ENCODE data around the gene UMAD1.

UMAD1 gene

GRCh38 chr7:7620236-7620635, 20.3 kb upstream of the UMAD1 start:
- no peaks in the 10 kb centered on the region for H3K36me3 ChIP-seq (ENCODE audit: control insufficient read depth, insufficient read depth, low read length)
- no peaks in the 10 kb centered on the region for H3K9me3 ChIP-seq (ENCODE audit: control insufficient read depth, low read length)
- H3K27ac ChIP-seq (ENCODE audit: low read depth, low read length, severe bottlenecking) = no peak overlapping the region
- H3K4me3 ChIP-seq (ENCODE audit: extremely low read depth, insufficient read depth, low read length, poor library complexity, severe bottlenecking) = no peak overlapping the region
- H3K4me1 ChIP-seq (ENCODE audit: control insufficient read depth, insufficient read depth, low read length, poor library complexity, severe bottlenecking) = no peaks in the 10 kb centered on the region
- 67 to 100% methylated on average over 1 of the region's 1 CpG for WGBS, 2 experiments (ENCODE audit: insufficient coverage in 2 of 2)

GRCh38 chr7:7620644-7621210, 19.8 kb upstream of the UMAD1 start:
- H3K36me3 ChIP-seq (ENCODE audit: control insufficient read depth, insufficient read depth, low read length) = no peaks in the 10 kb centered on the region
- no peak overlapping the region for H3K27ac ChIP-seq (ENCODE audit: low read depth, low read length, severe bottlenecking)
- H3K4me1 ChIP-seq (ENCODE audit: control insufficient read depth, insufficient read depth, low read length, poor library complexity, severe bottlenecking) = no peaks in the 10 kb centered on the region
- no peaks in the 10 kb centered on the region for H3K9me3 ChIP-seq (ENCODE audit: control insufficient read depth, low read length)
- H3K4me3 ChIP-seq (ENCODE audit: extremely low read depth, insufficient read depth, low read length, poor library complexity, severe bottlenecking) = no peak overlapping the region

GRCh38 chr7:7628476-7628875, 12.1 kb upstream of the UMAD1 start:
- H3K4me1 ChIP-seq (ENCODE audit: control insufficient read depth, insufficient read depth, low read length, poor library complexity, severe bottlenecking) = no peaks in the 10 kb centered on the region
- H3K4me3 ChIP-seq (ENCODE audit: extremely low read depth, insufficient read depth, low read length, poor library complexity, severe bottlenecking) = no peak overlapping the region
- no peak overlapping the region for H3K27ac ChIP-seq (ENCODE audit: low read depth, low read length, severe bottlenecking)
- H3K36me3 ChIP-seq (ENCODE audit: control insufficient read depth, insufficient read depth, low read length) = no peaks in the 10 kb centered on the region
- H3K9me3 ChIP-seq (ENCODE audit: control insufficient read depth, low read length) = peaks cover 4% of the 10 kb centered on the region
- WGBS, 2 experiments (ENCODE audit: insufficient coverage in 2 of 2) = 89% methylated on average over 1 of the region's 1 CpG; no CpG with 5 or more reads in 1 of the 2 experiments

GRCh38 chr7:7630626-7631329, 9.8 kb upstream of the UMAD1 start:
- H3K9me3 ChIP-seq (ENCODE audit: control insufficient read depth, low read length) = peaks cover 4% of the 10 kb centered on the region
- no peak overlapping the region for H3K27ac ChIP-seq (ENCODE audit: low read depth, low read length, severe bottlenecking)
- WGBS, 2 experiments (ENCODE audit: insufficient coverage in 2 of 2) = 89 to 100% methylated on average over 1 of the region's 1 CpG
- no peaks in the 10 kb centered on the region for H3K4me1 ChIP-seq (ENCODE audit: control insufficient read depth, insufficient read depth, low read length, poor library complexity, severe bottlenecking)
- no peak overlapping the region for H3K4me3 ChIP-seq (ENCODE audit: extremely low read depth, insufficient read depth, low read length, poor library complexity, severe bottlenecking)
- H3K36me3 ChIP-seq (ENCODE audit: control insufficient read depth, insufficient read depth, low read length) = peaks cover under 1% of the 10 kb centered on the region

- H3K27ac ChIP-seq (ENCODE audit: low read depth, low read length, severe bottlenecking) = no peak overlapping the region
- 0 to 33% methylated on average over 1 to 3 of the region's 5 CpGs for WGBS, 2 experiments (ENCODE audit: insufficient coverage in 2 of 2)
- no peaks in the 10 kb centered on the region for H3K9me3 ChIP-seq (ENCODE audit: control insufficient read depth, low read length)
- peak overlapping the region; percentile 86 for H3K4me3 ChIP-seq (ENCODE audit: extremely low read depth, insufficient read depth, low read length, poor library complexity, severe bottlenecking)
- H3K36me3 ChIP-seq (ENCODE audit: control insufficient read depth, insufficient read depth, low read length) = peaks cover 3% of the 10 kb centered on the region
- no peaks in the 10 kb centered on the region for H3K4me1 ChIP-seq (ENCODE audit: control insufficient read depth, insufficient read depth, low read length, poor library complexity, severe bottlenecking)
Measured at GRCh38 chr7:7639421-7639820, 1.1 kb upstream of the UMAD1 start.

- Histone ChIP-seq H3K4me3 (ENCODE audit: extremely low read depth, insufficient read depth, low read length, poor library complexity, severe bottlenecking) (peak overlapping the region; percentile 86), H3K36me3 (ENCODE audit: control insufficient read depth, insufficient read depth, low read length) (peaks cover 3% of the 10 kb centered on the region), H3K27ac (ENCODE audit: low read depth, low read length, severe bottlenecking) (peak overlapping the region; percentile 68), H3K9me3 (ENCODE audit: control insufficient read depth, low read length) (no peaks in the 10 kb centered on the region), H3K4me1 (ENCODE audit: control insufficient read depth, insufficient read depth, low read length, poor library complexity, severe bottlenecking) (no peaks in the 10 kb centered on the region)
- WGBS, 2 experiments (ENCODE audit: insufficient coverage in 2 of 2) = 2 to 3% methylated on average over 17 to 19 of the region's 19 CpGs
Measured at GRCh38 chr7:7639847-7640220, 718 bp upstream of the UMAD1 start.

GRCh38 chr7:7641129-7641663, 644 bp downstream of the UMAD1 start:
- H3K4me1 ChIP-seq (ENCODE audit: control insufficient read depth, insufficient read depth, low read length, poor library complexity, severe bottlenecking) = no peaks in the 10 kb centered on the region
- peaks cover 4% of the 10 kb centered on the region for H3K9me3 ChIP-seq (ENCODE audit: control insufficient read depth, low read length)
- WGBS, 2 experiments (ENCODE audit: insufficient coverage in 2 of 2) = 5 to 8% methylated on average over 17 of the region's 22 CpGs
- H3K4me3 ChIP-seq (ENCODE audit: extremely low read depth, insufficient read depth, low read length, poor library complexity, severe bottlenecking) = peak overlapping the region; percentile 86
- peak overlapping the region; percentile 55 for H3K27ac ChIP-seq (ENCODE audit: low read depth, low read length, severe bottlenecking)
- H3K36me3 ChIP-seq (ENCODE audit: control insufficient read depth, insufficient read depth, low read length) = no peaks in the 10 kb centered on the region

GRCh38 chr7:7642081-7642480, 1.5 kb downstream of the UMAD1 start:
- no peak overlapping the region for H3K4me3 ChIP-seq (ENCODE audit: extremely low read depth, insufficient read depth, low read length, poor library complexity, severe bottlenecking)
- no peaks in the 10 kb centered on the region for H3K36me3 ChIP-seq (ENCODE audit: control insufficient read depth, insufficient read depth, low read length)
- no peak overlapping the region for H3K27ac ChIP-seq (ENCODE audit: low read depth, low read length, severe bottlenecking)
- H3K4me1 ChIP-seq (ENCODE audit: control insufficient read depth, insufficient read depth, low read length, poor library complexity, severe bottlenecking) = no peaks in the 10 kb centered on the region
- H3K9me3 ChIP-seq (ENCODE audit: control insufficient read depth, low read length) = peaks cover 4% of the 10 kb centered on the region
- no CpG with 5 or more reads among the region's 6 CpGs for WGBS, 2 experiments (ENCODE audit: insufficient coverage in 2 of 2)

GRCh38 chr7:7647495-7648036, 7.0 kb downstream of the UMAD1 start:
- 67 to 94% methylated on average over 1 to 2 of the region's 6 CpGs for WGBS, 2 experiments (ENCODE audit: insufficient coverage in 2 of 2)
- H3K36me3 ChIP-seq (ENCODE audit: control insufficient read depth, insufficient read depth, low read length) = no peaks in the 10 kb centered on the region
- H3K27ac ChIP-seq (ENCODE audit: low read depth, low read length, severe bottlenecking) = no peak overlapping the region
- no peaks in the 10 kb centered on the region for H3K4me1 ChIP-seq (ENCODE audit: control insufficient read depth, insufficient read depth, low read length, poor library complexity, severe bottlenecking)
- H3K4me3 ChIP-seq (ENCODE audit: extremely low read depth, insufficient read depth, low read length, poor library complexity, severe bottlenecking) = no peak overlapping the region
- peaks cover 4% of the 10 kb centered on the region for H3K9me3 ChIP-seq (ENCODE audit: control insufficient read depth, low read length)

- H3K4me1 ChIP-seq (ENCODE audit: control insufficient read depth, insufficient read depth, low read length, poor library complexity, severe bottlenecking) = no peaks in the 10 kb centered on the region
- no peak overlapping the region for H3K27ac ChIP-seq (ENCODE audit: low read depth, low read length, severe bottlenecking)
- peaks cover 3% of the 10 kb centered on the region for H3K9me3 ChIP-seq (ENCODE audit: control insufficient read depth, low read length)
- WGBS, 2 experiments (ENCODE audit: insufficient coverage in 2 of 2) = 87 to 100% methylated on average over 1 to 2 of the region's 2 CpGs
- H3K4me3 ChIP-seq (ENCODE audit: extremely low read depth, insufficient read depth, low read length, poor library complexity, severe bottlenecking) = no peak overlapping the region
- H3K36me3 ChIP-seq (ENCODE audit: control insufficient read depth, insufficient read depth, low read length) = no peaks in the 10 kb centered on the region
Measured at GRCh38 chr7:7650682-7651206, 10.2 kb downstream of the UMAD1 start.

- H3K9me3 ChIP-seq (ENCODE audit: control insufficient read depth, low read length) = no peaks in the 10 kb centered on the region
- WGBS, 2 experiments (ENCODE audit: insufficient coverage in 2 of 2) = 0% methylated on average over 1 of the region's 3 CpGs; no CpG with 5 or more reads in 1 of the 2 experiments
- no peaks in the 10 kb centered on the region for H3K36me3 ChIP-seq (ENCODE audit: control insufficient read depth, insufficient read depth, low read length)
- no peak overlapping the region for H3K27ac ChIP-seq (ENCODE audit: low read depth, low read length, severe bottlenecking)
- H3K4me3 ChIP-seq (ENCODE audit: extremely low read depth, insufficient read depth, low read length, poor library complexity, severe bottlenecking) = no peak overlapping the region
- no peaks in the 10 kb centered on the region for H3K4me1 ChIP-seq (ENCODE audit: control insufficient read depth, insufficient read depth, low read length, poor library complexity, severe bottlenecking)
Measured at GRCh38 chr7:7651479-7651878, 10.9 kb downstream of the UMAD1 start.
